Testis (tissue), 2 donors: Measurements from ENCODE around the gene RTL3.

Experiments used
- POLR2A ChIP-seq: fragments of 450-650 bp; IDR thresholded peaks from one replicate; pipeline ENCODE4 v1.6.1; 2017; ENCODE audit warnings: antibody characterized with exemption, mild to moderate bottlenecking, moderate library complexity
- TF ChIP-seq, protein P1 (sequence below), 3 experiments: fragments of 450-650 bp in 2 of 3; fragments of 200-600 bp in 1 of 3; sonication (generic) in 1 of 3; IDR thresholded peaks; one replicate each; pipeline ENCODE4 v1.5.1; 2016 to 2019; ENCODE audit warnings: antibody characterized with exemption in 3 of 3, mild to moderate bottlenecking in 2 of 3, moderate library complexity in 1 of 3

DNA sequence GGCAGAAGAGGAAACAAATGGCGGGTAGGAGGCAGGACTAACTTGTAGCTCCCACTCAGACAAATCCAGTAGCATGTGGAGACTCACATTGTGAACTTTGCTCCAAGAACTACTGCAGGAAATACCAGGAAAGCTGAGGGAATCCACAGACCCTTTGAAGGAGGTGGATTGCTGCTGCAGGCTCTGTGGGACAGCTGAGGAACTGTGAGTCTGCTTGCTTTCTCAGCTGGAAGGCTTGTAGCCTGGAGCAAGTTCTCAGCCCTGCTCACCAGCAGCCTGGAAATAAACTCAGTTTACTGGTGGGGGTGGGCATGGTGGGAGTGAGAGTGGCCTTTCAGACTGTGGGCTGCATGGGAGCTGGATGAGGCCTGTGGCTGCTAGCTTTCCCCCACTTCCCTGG is 16.0 kb downstream of the RTL3 start:
- TF ChIP-seq, protein P1, sequence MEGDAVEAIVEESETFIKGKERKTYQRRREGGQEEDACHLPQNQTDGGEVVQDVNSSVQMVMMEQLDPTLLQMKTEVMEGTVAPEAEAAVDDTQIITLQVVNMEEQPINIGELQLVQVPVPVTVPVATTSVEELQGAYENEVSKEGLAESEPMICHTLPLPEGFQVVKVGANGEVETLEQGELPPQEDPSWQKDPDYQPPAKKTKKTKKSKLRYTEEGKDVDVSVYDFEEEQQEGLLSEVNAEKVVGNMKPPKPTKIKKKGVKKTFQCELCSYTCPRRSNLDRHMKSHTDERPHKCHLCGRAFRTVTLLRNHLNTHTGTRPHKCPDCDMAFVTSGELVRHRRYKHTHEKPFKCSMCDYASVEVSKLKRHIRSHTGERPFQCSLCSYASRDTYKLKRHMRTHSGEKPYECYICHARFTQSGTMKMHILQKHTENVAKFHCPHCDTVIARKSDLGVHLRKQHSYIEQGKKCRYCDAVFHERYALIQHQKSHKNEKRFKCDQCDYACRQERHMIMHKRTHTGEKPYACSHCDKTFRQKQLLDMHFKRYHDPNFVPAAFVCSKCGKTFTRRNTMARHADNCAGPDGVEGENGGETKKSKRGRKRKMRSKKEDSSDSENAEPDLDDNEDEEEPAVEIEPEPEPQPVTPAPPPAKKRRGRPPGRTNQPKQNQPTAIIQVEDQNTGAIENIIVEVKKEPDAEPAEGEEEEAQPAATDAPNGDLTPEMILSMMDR (IDR thresholded peaks at IDR 0.05) = no peak
- TF ChIP-seq POLR2A = no peak
